ENCODE results near the gene MARCO. TPM values are rescaled to one million over a fixed set of nuclear protein-coding genes. Genes with fewer than 3 reads are reported as not detected.

The MARCO gene
- total RNA-seq, 2 donors from 2014 or later: not detected

GRCh38 chr2:118988706-118989105 lies 46.7 kb downstream of the MARCO start:
- H3K27me3 ChIP-seq (ENCODE audit: control insufficient read depth, insufficient read depth, low read length, poor library complexity, severe bottlenecking): peaks cover 22% of the 10 kb centered on the region
- 93 to 94% methylated on average over 5 of the region's 5 CpGs for WGBS, 2 experiments (ENCODE audit: insufficient coverage in 1 of 2, insufficient read length in 1 of 2)
- Mint-ChIP-seq H3K4me1 (no peaks in the 10 kb centered on the region), H3K36me3 (ENCODE audit: low read depth) (no peaks in the 10 kb centered on the region), H3K27me3 (ENCODE audit: insufficient read depth) (peaks cover 37% of the 10 kb centered on the region), H3K27ac (no peak overlapping the region), H3K4me3 (no peak overlapping the region), H3K9me3 (no peaks in the 10 kb centered on the region)
- no peaks in the 10 kb centered on the region for H3K36me3 ChIP-seq (ENCODE audit: control insufficient read depth, insufficient read depth, low read length)
- no peaks in the 10 kb centered on the region for H3K9me3 ChIP-seq (ENCODE audit: control insufficient read depth, low read length)
- no peak overlapping the region for H3K27ac ChIP-seq (ENCODE audit: low read depth, low read length)
- no peak overlapping the region for H3K4me3 ChIP-seq (ENCODE audit: low read length)
- no peak for TF ChIP-seq CTCF (conservative IDR thresholded peaks at IDR 0.05)
- no peaks in the 10 kb centered on the region for H3K4me1 ChIP-seq (ENCODE audit: control insufficient read depth, insufficient read depth, low read length)
- DNase-seq: no peak
- H3K9ac ChIP-seq (ENCODE audit: extremely low read depth, low read length, poor library complexity, severe bottlenecking): no peak overlapping the region

- no peak for DNase-seq
Observed at GRCh38 chr2:118989481-118989880, 47.5 kb downstream of the MARCO start.

DNA sequence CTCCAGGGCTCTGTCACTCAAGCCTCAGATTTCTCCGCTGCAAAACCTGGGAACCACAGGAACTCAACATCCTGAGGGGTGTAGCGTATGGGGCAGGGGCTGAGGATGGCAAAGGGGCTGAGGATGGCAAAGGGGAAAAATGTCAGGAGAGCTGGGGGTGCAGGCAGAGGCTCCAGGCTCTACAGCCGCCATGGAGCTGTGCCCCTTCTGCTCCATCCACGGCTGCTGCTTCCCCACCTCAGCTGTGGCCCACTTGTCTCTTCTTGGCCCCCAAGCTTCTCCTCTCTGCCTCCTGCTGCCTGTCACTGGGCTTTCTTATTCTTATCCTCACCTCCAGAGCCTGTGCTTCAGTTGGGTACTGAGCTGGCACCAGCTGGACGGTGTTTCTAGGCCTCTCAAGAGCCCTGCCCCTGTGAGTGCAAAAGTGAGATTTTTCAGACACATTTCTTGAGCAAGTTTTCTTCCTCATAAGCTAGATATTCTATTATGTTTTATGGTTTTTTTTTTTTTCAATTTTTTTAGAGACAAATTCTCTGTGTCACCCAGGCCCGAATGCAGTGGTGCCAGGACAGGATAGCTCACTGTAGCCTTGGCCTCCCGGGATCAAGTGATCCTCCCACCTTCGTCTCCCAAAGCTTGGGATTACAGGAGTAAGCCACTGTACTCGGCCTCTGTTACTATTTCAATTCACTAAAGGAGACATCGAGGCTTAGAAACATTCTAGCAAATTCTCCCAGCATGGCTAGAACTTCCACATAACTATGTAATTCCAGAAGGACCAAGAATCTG lies 49.0 kb downstream of the MARCO start:
- H3K9me3 Mint-ChIP-seq: no peaks in the 10 kb centered on the region
- H3K27me3 ChIP-seq (ENCODE audit: control insufficient read depth, insufficient read depth, low read length, poor library complexity, severe bottlenecking): peaks cover 30% of the 10 kb centered on the region
- no peaks in the 10 kb centered on the region for H3K9me3 ChIP-seq (ENCODE audit: control insufficient read depth, low read length)
- WGBS, 2 experiments (ENCODE audit: insufficient coverage in 1 of 2, insufficient read length in 1 of 2): 90 to 92% methylated on average over 7 to 10 of the region's 10 CpGs
- no peaks in the 10 kb centered on the region for H3K4me1 ChIP-seq (ENCODE audit: control insufficient read depth, insufficient read depth, low read length)
- no peaks in the 10 kb centered on the region for H3K36me3 Mint-ChIP-seq (ENCODE audit: low read depth)
- no peak for TF ChIP-seq CTCF (conservative IDR thresholded peaks at IDR 0.05)
- no peak overlapping the region for H3K4me3 Mint-ChIP-seq
- DNase-seq: no peak
- no peak overlapping the region for H3K9ac ChIP-seq (ENCODE audit: extremely low read depth, low read length, poor library complexity, severe bottlenecking)
- peaks cover 39% of the 10 kb centered on the region for H3K27me3 Mint-ChIP-seq (ENCODE audit: insufficient read depth)
- no peak overlapping the region for H3K27ac Mint-ChIP-seq
- no peaks in the 10 kb centered on the region for H3K4me1 Mint-ChIP-seq
- H3K4me3 ChIP-seq (ENCODE audit: low read length): no peak overlapping the region
- no peaks in the 10 kb centered on the region for H3K36me3 ChIP-seq (ENCODE audit: control insufficient read depth, insufficient read depth, low read length)
- no peak overlapping the region for H3K27ac ChIP-seq (ENCODE audit: low read depth, low read length)

More at GRCh38 chr2:118989481-118989880, 47.5 kb downstream of the MARCO start:
- no peak overlapping the region for H3K27ac ChIP-seq (ENCODE audit: low read depth, low read length)
- no peaks in the 10 kb centered on the region for H3K9me3 Mint-ChIP-seq
- H3K27me3 ChIP-seq (ENCODE audit: control insufficient read depth, insufficient read depth, low read length, poor library complexity, severe bottlenecking): peaks cover 30% of the 10 kb centered on the region
- H3K27ac Mint-ChIP-seq: no peak overlapping the region
- no peak overlapping the region for H3K9ac ChIP-seq (ENCODE audit: extremely low read depth, low read length, poor library complexity, severe bottlenecking)
- H3K4me1 ChIP-seq (ENCODE audit: control insufficient read depth, insufficient read depth, low read length): no peaks in the 10 kb centered on the region
- no peaks in the 10 kb centered on the region for H3K9me3 ChIP-seq (ENCODE audit: control insufficient read depth, low read length)
- no peak overlapping the region for H3K4me3 Mint-ChIP-seq
- no peaks in the 10 kb centered on the region for H3K4me1 Mint-ChIP-seq
- WGBS, 2 experiments (ENCODE audit: insufficient coverage in 1 of 2, insufficient read length in 1 of 2): 56 to 64% methylated on average over 1 to 2 of the region's 2 CpGs
- H3K36me3 Mint-ChIP-seq (ENCODE audit: low read depth): no peaks in the 10 kb centered on the region
- peaks cover 34% of the 10 kb centered on the region for H3K27me3 Mint-ChIP-seq (ENCODE audit: insufficient read depth)
- no peaks in the 10 kb centered on the region for H3K36me3 ChIP-seq (ENCODE audit: control insufficient read depth, insufficient read depth, low read length)
- TF ChIP-seq CTCF (conservative IDR thresholded peaks at IDR 0.05): no peak
- no peak overlapping the region for H3K4me3 ChIP-seq (ENCODE audit: low read length)

Measured in endodermal cell (in vitro differentiated cells).